Natural killer cell (primary cell): ENCODE measurements around the gene RELT. TPM values are rescaled to one million over a fixed set of nuclear protein-coding genes. Genes with fewer than 3 reads are reported as not detected.

Source experiments
- ATAC-seq, 3 donors: fragments of 150-1000 bp in 2 of 3; fragments of 200-7000 bp in 1 of 3; cut with Tn5 transposase; 1 replicate in 1 of 3; 2 replicates in 2 of 3; pipeline ENCODE4 v1.10.0; 2021; ENCODE audit warnings: mild to moderate bottlenecking in 2 of 3, moderate library complexity in 2 of 3
- DNase-seq, 2 donors: peaks; one replicate each; pipeline versions ENCODE4 v3.0.0 to v3.0.0-alpha.2; 2013 to 2021; ENCODE audit warnings: mixed read lengths in 1 of 2
- H3K27ac ChIP-seq: one replicate; pipeline ENCODE4 v1.5.1; 2013; ENCODE audit warnings: mild to moderate bottlenecking, low read length
- H3K27me3 ChIP-seq: one replicate; pipeline ENCODE4 v1.6.1; 2013; ENCODE audit warnings: low read length; ENCODE audit not compliant: control insufficient read depth, insufficient read depth
- H3K36me3 ChIP-seq: one replicate; pipeline ENCODE4 v1.6.1; 2013; ENCODE audit warnings: low read length; ENCODE audit not compliant: control insufficient read depth, insufficient read depth
- H3K4me1 ChIP-seq: one replicate; pipeline ENCODE4 v1.6.1; 2013; ENCODE audit warnings: low read length; ENCODE audit not compliant: control insufficient read depth, insufficient read depth
- H3K4me3 ChIP-seq: one replicate; pipeline ENCODE4 v1.5.1; 2013; ENCODE audit warnings: low read length
- H3K9me3 ChIP-seq: one replicate; pipeline ENCODE4 v1.6.1; 2013; ENCODE audit warnings: low read length; ENCODE audit not compliant: control insufficient read depth, insufficient read depth
- H3K27ac Mint-ChIP-seq, 2 donors: one replicate each; pipeline ENCODE4 v1.8.0; 2022; ENCODE audit warnings: mild to moderate bottlenecking in 2 of 2, mixed read lengths in 2 of 2, moderate library complexity in 1 of 2
- H3K27me3 Mint-ChIP-seq, 2 donors: one replicate each; pipeline ENCODE4 v1.8.0; 2022; ENCODE audit warnings: low read depth in 2 of 2, mixed read lengths in 2 of 2
- H3K36me3 Mint-ChIP-seq: one replicate; pipeline ENCODE4 v1.8.0; 2022; ENCODE audit warnings: mixed read lengths
- H3K4me1 Mint-ChIP-seq, 2 donors: one replicate each; pipeline ENCODE4 v1.8.0; 2022; ENCODE audit warnings: mixed read lengths in 2 of 2
- H3K4me3 Mint-ChIP-seq: one replicate; pipeline ENCODE4 v1.8.0; 2022; ENCODE audit warnings: mild to moderate bottlenecking, moderate library complexity, mixed read lengths
- H3K9me3 Mint-ChIP-seq, 2 donors: one replicate each; pipeline ENCODE4 v1.8.0; 2022; ENCODE audit warnings: mixed read lengths in 2 of 2
- CTCF ChIP-seq: fragments of 200-600 bp; IDR thresholded peaks from one replicate; pipeline ENCODE4 v1.8.0; 2022; ENCODE audit warnings: antibody characterized with exemption
- WGBS: methylation state at CpG from one replicate; pipeline ENCODE4 v1.1.7; 2013; ENCODE audit warnings: missing lambda C conversion rate; ENCODE audit not compliant: insufficient coverage; 5-methylcytosine and 5-hydroxymethylcytosine counted together
- intact Hi-C: fragments of 100-400 bp; cut with micrococcal nuclease; formaldehyde crosslinking; loops from one replicate; pipeline ENCODE4 v1.14.2; 2022
- total RNA-seq, 4 donors: library from RNA; stranded (reverse); fragments of 120-200 nt in 1 of 4; gene quantifications; one replicate each; pipeline versions ENCODE4 v1.2.3 to v1.2.4, GENCODE V29; 2013 to 2022

Gene RELT
- total RNA-seq, 3 donors from 2014 or later (not counting 1 experiment from before 2014, with no cell fraction given) = 132 to 264 (median 151) TPM

- H3K36me3 ChIP-seq = peaks cover 21% of the 10 kb centered on the region
- H3K4me1 Mint-ChIP-seq = peaks cover 0 to 13% of the 10 kb centered on the region in 2 donors
- no peaks in the 10 kb centered on the region for H3K27me3 Mint-ChIP-seq
- DNase-seq (peak in 1 of 2 donors; percentile 49), ATAC-seq (peak in 1 of 3 donors; percentile 9)
- no peaks in the 10 kb centered on the region for H3K9me3 ChIP-seq
- H3K36me3 Mint-ChIP-seq = no peaks in the 10 kb centered on the region
- TF ChIP-seq CTCF = no peak
- WGBS = 83% methylated on average over 1 of the region's 1 CpG
- no peaks in the 10 kb centered on the region for H3K27me3 ChIP-seq
- no peak overlapping the region for H3K4me3 ChIP-seq
- intact Hi-C loops = no loop called here
- no peaks in the 10 kb centered on the region for H3K9me3 Mint-ChIP-seq
- no peak overlapping the region for H3K4me3 Mint-ChIP-seq
- H3K4me1 ChIP-seq = no peaks in the 10 kb centered on the region
- no peak overlapping the region for H3K27ac ChIP-seq
- peak overlapping the region in 1 of 2 donors; percentile 61 for H3K27ac Mint-ChIP-seq
Observed at GRCh38 chr11:73402834-73403185, 26.6 kb downstream of the RELT start.

- DNase-seq (no peak), ATAC-seq (no peak)
- H3K36me3 Mint-ChIP-seq = no peaks in the 10 kb centered on the region
- no peaks in the 10 kb centered on the region for H3K9me3 ChIP-seq
- H3K27ac Mint-ChIP-seq = peak overlapping the region in 1 of 2 donors; percentile 61
- intact Hi-C loops = no loop called here
- no peak overlapping the region for H3K4me3 Mint-ChIP-seq
- H3K27ac ChIP-seq = no peak overlapping the region
- no peaks in the 10 kb centered on the region for H3K27me3 Mint-ChIP-seq
- WGBS = 94% methylated on average over 5 of the region's 5 CpGs
- peaks cover 21% of the 10 kb centered on the region for H3K36me3 ChIP-seq
- peaks cover 0 to 7% of the 10 kb centered on the region in 2 donors for H3K4me1 Mint-ChIP-seq
- H3K27me3 ChIP-seq = no peaks in the 10 kb centered on the region
- H3K4me1 ChIP-seq = no peaks in the 10 kb centered on the region
- TF ChIP-seq CTCF = no peak
- no peak overlapping the region for H3K4me3 ChIP-seq
- no peaks in the 10 kb centered on the region for H3K9me3 Mint-ChIP-seq
Observed at GRCh38 chr11:73403541-73403940, 27.3 kb downstream of the RELT start.

- Histone ChIP-seq H3K27ac (no peak overlapping the region), H3K9me3 (no peaks in the 10 kb centered on the region), H3K27me3 (no peaks in the 10 kb centered on the region), H3K4me3 (no peak overlapping the region), H3K4me1 (no peaks in the 10 kb centered on the region), H3K36me3 (peaks cover 21% of the 10 kb centered on the region)
- ATAC-seq (no peak), DNase-seq (no peak)
- 81% methylated on average over 2 of the region's 4 CpGs for WGBS
- H3K36me3 Mint-ChIP-seq = no peaks in the 10 kb centered on the region
- H3K4me3 Mint-ChIP-seq = no peak overlapping the region
- H3K9me3 Mint-ChIP-seq = no peaks in the 10 kb centered on the region
- no peaks in the 10 kb centered on the region for H3K27me3 Mint-ChIP-seq
- H3K4me1 Mint-ChIP-seq = peaks cover 0 to 10% of the 10 kb centered on the region in 2 donors
- intact Hi-C loops = no loop called here
- H3K27ac Mint-ChIP-seq = peak overlapping the region in 1 of 2 donors; percentile 61
- no peak for TF ChIP-seq CTCF
Observed at GRCh38 chr11:73404048-73404447, 27.8 kb downstream of the RELT start.

- Mint-ChIP-seq H3K9me3 (no peaks in the 10 kb centered on the region), H3K27ac (no peak overlapping the region), H3K27me3 (no peaks in the 10 kb centered on the region), H3K4me3 (no peak overlapping the region), H3K36me3 (no peaks in the 10 kb centered on the region), H3K4me1 (peaks cover 0 to 7% of the 10 kb centered on the region in 2 donors)
- Histone ChIP-seq H3K9me3 (no peaks in the 10 kb centered on the region), H3K27ac (no peak overlapping the region), H3K36me3 (peaks cover 27% of the 10 kb centered on the region), H3K4me1 (no peaks in the 10 kb centered on the region), H3K27me3 (no peaks in the 10 kb centered on the region), H3K4me3 (no peak overlapping the region)
- intact Hi-C loops = no loop called here
- DNase-seq (no peak), ATAC-seq (no peak)
- WGBS = 94% methylated on average over 5 of the region's 5 CpGs
- TF ChIP-seq CTCF = no peak
Observed at GRCh38 chr11:73404506-73405145, 28.4 kb downstream of the RELT start.
